HCT116 (cell line): ENCODE results near the gene URB1. TPM values are rescaled to one million over a fixed set of nuclear protein-coding genes. Genes with fewer than 3 reads are reported as not detected.

Experiments
- ATAC-seq: fragments of 200-7000 bp; cut with Tn5 transposase; 2 replicates; pipeline ENCODE4 v1.9.1; 2020; ENCODE audit warnings: mild to moderate bottlenecking, moderate library complexity
- BruUV-seq: library from RNA; stranded (reverse); fragments of 400-500 nt; replicated peaks from 2 replicates; lab custom pipeline; 2021; lab: Mats Ljungman, UMichigan
- CTCF ChIA-PET: fragments of 300-600 bp; sonication (Branson Sonifier 250); formaldehyde crosslinking; loops from one replicate; lab custom pipeline; 2021; ENCODE audit warnings: antibody characterized with exemption; lab: Charles Lee
- POLR2A ChIA-PET: fragments of 300-600, 350-600 bp; sonication (Branson Sonifier 250); formaldehyde crosslinking; loops from one replicate; lab custom pipeline; 2021; ENCODE audit warnings: antibody characterized with exemption; lab: Charles Lee
- RAD21 ChIA-PET, 2 experiments: fragments of 300-600 bp; sonication (Branson Sonifier 250); formaldehyde crosslinking; loops; one replicate each; lab custom pipeline; 2023; ENCODE audit warnings: low total read pairs in 2 of 2; ENCODE audit not compliant: uncharacterized antibody in 2 of 2, unreplicated experiment in 2 of 2, low non-redundant PET in 1 of 2; lab: Charles Lee
- DNase-seq: peaks from one replicate; pipeline ENCODE4 v3.0.0-alpha.2; 2010; ENCODE audit warnings: low read depth, low spot score
- H2AFZ ChIP-seq: fragments of 200-600 bp; shearing (Covaris generic), sonication (generic); 2 replicates; pipeline ENCODE4 v1.6.1; 2017; ENCODE audit warnings: low read depth, mixed run types, mixed read lengths, antibody characterized with exemption, low read length; ENCODE audit not compliant: poor library complexity, severe bottlenecking
- H3K27ac ChIP-seq: 2 replicates; pipeline ENCODE4 v1.5.1; 2012; ENCODE audit warnings: low read depth, low read length
- H3K27me3 ChIP-seq: fragments of 200-600 bp; sonication (generic); 2 replicates; pipeline ENCODE4 v1.6.1; 2016; ENCODE audit warnings: mixed run types, low read length, mixed read lengths; ENCODE audit not compliant: insufficient read depth
- H3K36me3 ChIP-seq, 2 experiments: fragments of 200-500 bp in 1 of 2; fragments of 200-600 bp in 1 of 2; sonication (Bioruptor generic) in 1 of 2; sonication (generic) in 1 of 2; 2 replicates each; pipeline versions ENCODE4 v1.5.1 to v1.6.1; 2014 to 2016; ENCODE audit warnings: low read length in 2 of 2, inconsistent platforms in 1 of 2, mixed read lengths in 1 of 2, mixed run types in 1 of 2; ENCODE audit not compliant: insufficient read depth in 2 of 2, control insufficient read depth in 1 of 2
- H3K4me1 ChIP-seq, 2 experiments: fragments of 200-600 bp in 1 of 2; sonication (generic) in 1 of 2; 2 replicates each; pipeline versions ENCODE4 v1.5.1 to v1.6.1; 2012 to 2017; ENCODE audit warnings: low read length in 2 of 2, inconsistent platforms in 1 of 2, mild to moderate bottlenecking in 1 of 2, mixed read lengths in 1 of 2, mixed run types in 1 of 2, moderate library complexity in 1 of 2; ENCODE audit not compliant: insufficient read depth in 2 of 2, control insufficient read depth in 1 of 2
- H3K4me2 ChIP-seq: fragments of 200-600 bp; sonication (generic); 2 replicates; pipeline ENCODE4 v1.6.1; 2017; ENCODE audit warnings: mixed run types, low read length, mixed read lengths
- H3K4me3 ChIP-seq, 2 experiments: fragments of 200-600 bp in 1 of 2; sonication (generic) in 1 of 2; replicated peaks in 1 of 2; 2 replicates each; pipeline ENCODE4 v1.5.1; 2011 to 2016; ENCODE audit warnings: low read length in 2 of 2, control low read depth in 1 of 2, low read depth in 1 of 2, mild to moderate bottlenecking in 1 of 2, mixed read lengths in 1 of 2, mixed run types in 1 of 2
- H3K79me2 ChIP-seq: fragments of 200-600 bp; sonication (generic); 2 replicates; pipeline ENCODE4 v1.6.1; 2017; ENCODE audit warnings: mild to moderate bottlenecking, mixed run types, low read length, moderate library complexity, mixed read lengths; ENCODE audit not compliant: insufficient read depth
- H3K9ac ChIP-seq: fragments of 200-600 bp; sonication (generic); 2 replicates; pipeline ENCODE4 v1.6.1; 2016; ENCODE audit warnings: low read length, mixed read lengths
- H3K9me2 ChIP-seq: fragments of 200-600 bp; sonication (generic), shearing (Covaris generic); 2 replicates; pipeline ENCODE4 v1.6.1; 2017; ENCODE audit warnings: mixed run types, mild to moderate bottlenecking, moderate library complexity; ENCODE audit not compliant: insufficient read depth
- H3K9me3 ChIP-seq, 2 experiments: fragments of 200-500 bp in 1 of 2; fragments of 200-600 bp in 1 of 2; sonication (Bioruptor generic) in 1 of 2; sonication (generic) in 1 of 2; 2 replicates each; pipeline ENCODE4 v1.6.1; 2014 to 2017; ENCODE audit warnings: low read length in 2 of 2, mixed read lengths in 2 of 2, inconsistent platforms in 1 of 2, low read depth in 1 of 2, mild to moderate bottlenecking in 1 of 2, mixed run types in 1 of 2, moderate library complexity in 1 of 2; ENCODE audit not compliant: control insufficient read depth in 1 of 2, insufficient read depth in 1 of 2
- H4K20me1 ChIP-seq: fragments of 200-600 bp; sonication (generic), shearing (Covaris generic); 2 replicates; pipeline ENCODE4 v1.6.1; 2017; ENCODE audit warnings: mixed run types, mild to moderate bottlenecking, moderate library complexity; ENCODE audit not compliant: insufficient read depth
- CBX3 ChIP-seq: IDR thresholded peaks from 2 replicates; pipeline ENCODE4 v1.6.1; 2012; ENCODE audit warnings: low read depth
- CEBPB ChIP-seq: IDR thresholded peaks from 2 replicates; pipeline ENCODE4 v1.6.1; 2012; ENCODE audit warnings: low read depth
- ELF1 ChIP-seq: IDR thresholded peaks from 2 replicates; pipeline ENCODE4 v1.6.1; 2012; ENCODE audit warnings: low read depth, borderline replicate concordance
- EZH2 ChIP-seq: fragments of 200-600 bp; sonication (generic); IDR thresholded peaks from 2 replicates; pipeline ENCODE4 v1.6.1; 2017; ENCODE audit warnings: antibody characterized with exemption, mixed run types
- JUND ChIP-seq: IDR thresholded peaks from 2 replicates; pipeline ENCODE4 v1.6.1; 2012
- POLR2A ChIP-seq: IDR thresholded peaks from 2 replicates; pipeline ENCODE4 v1.7.0; 2011; ENCODE audit warnings: borderline replicate concordance; ENCODE audit not compliant: insufficient read depth, insufficient read length; ENCODE audit errors: extremely low read depth
- SIN3A ChIP-seq: IDR thresholded peaks from 2 replicates; pipeline ENCODE4 v1.6.1; 2012; ENCODE audit warnings: low read depth
- SP1 ChIP-seq: IDR thresholded peaks from 2 replicates; pipeline ENCODE4 v1.6.1; 2012; ENCODE audit warnings: low read depth
- SRF ChIP-seq: IDR thresholded peaks from 2 replicates; pipeline ENCODE4 v1.6.1; 2012; ENCODE audit warnings: low read depth
- TCF7L2 ChIP-seq: IDR thresholded peaks from 2 replicates; pipeline ENCODE4 v1.7.0; 2011; ENCODE audit warnings: borderline replicate concordance, inconsistent platforms; ENCODE audit not compliant: insufficient read depth, insufficient read length; ENCODE audit errors: extremely low read depth
- YY1 ChIP-seq: IDR thresholded peaks from 2 replicates; pipeline ENCODE4 v1.6.1; 2011; ENCODE audit warnings: low read length, low read depth, moderate library complexity, mild to moderate bottlenecking; ENCODE audit not compliant: insufficient replicate concordance; ENCODE audit errors: extremely low read depth
- ZNF274 ChIP-seq: fragments of 200-500 bp; sonication (Bioruptor generic); IDR thresholded peaks from 2 replicates; pipeline ENCODE4 v1.6.1; 2014; ENCODE audit warnings: mild to moderate bottlenecking, low read depth, low read length, inconsistent platforms
- intact Hi-C: fragments of 100-400 bp; cut with micrococcal nuclease; formaldehyde crosslinking; loops from 2 replicates; pipeline ENCODE4 v1.10.0; 2022
- total RNA-seq: library from RNA; stranded (reverse); gene quantifications from one replicate; pipeline ENCODE4 v1.2.1, GENCODE V29; 2021; ENCODE audit not compliant: unreplicated experiment
- TF ChIP-seq, protein P1 (sequence below), 3 experiments: fragments of 200-600 bp in 1 of 3; sonication (generic) in 1 of 3; IDR thresholded peaks in 2 of 3; conservative IDR thresholded peaks in 1 of 3; 2 replicates each; pipeline ENCODE4 v1.5.1; 2012 to 2017; ENCODE audit warnings: low read depth in 2 of 3, low read length in 2 of 3, antibody characterized with exemption in 1 of 3, borderline replicate concordance in 1 of 3, control low read depth in 1 of 3, mild to moderate bottlenecking in 1 of 3, mixed read lengths in 1 of 3, mixed run types in 1 of 3, moderate library complexity in 1 of 3; ENCODE audit not compliant: insufficient read depth in 1 of 3
- TF ChIP-seq, protein P2 (sequence below): IDR thresholded peaks from 2 replicates; pipeline ENCODE4 v1.6.1; 2012
- TF ChIP-seq, protein P3 (sequence below): IDR thresholded peaks from 2 replicates; pipeline ENCODE4 v1.6.1; 2012
- TF ChIP-seq, protein P4 (sequence below): IDR thresholded peaks from 2 replicates; pipeline ENCODE4 v1.6.1; 2011; ENCODE audit warnings: mild to moderate bottlenecking, low read length, moderate library complexity; ENCODE audit not compliant: insufficient replicate concordance; ENCODE audit errors: extremely low read depth

URB1 gene
- total RNA-seq, 1 experiment from 2014 or later: 28.3 TPM

DNA sequence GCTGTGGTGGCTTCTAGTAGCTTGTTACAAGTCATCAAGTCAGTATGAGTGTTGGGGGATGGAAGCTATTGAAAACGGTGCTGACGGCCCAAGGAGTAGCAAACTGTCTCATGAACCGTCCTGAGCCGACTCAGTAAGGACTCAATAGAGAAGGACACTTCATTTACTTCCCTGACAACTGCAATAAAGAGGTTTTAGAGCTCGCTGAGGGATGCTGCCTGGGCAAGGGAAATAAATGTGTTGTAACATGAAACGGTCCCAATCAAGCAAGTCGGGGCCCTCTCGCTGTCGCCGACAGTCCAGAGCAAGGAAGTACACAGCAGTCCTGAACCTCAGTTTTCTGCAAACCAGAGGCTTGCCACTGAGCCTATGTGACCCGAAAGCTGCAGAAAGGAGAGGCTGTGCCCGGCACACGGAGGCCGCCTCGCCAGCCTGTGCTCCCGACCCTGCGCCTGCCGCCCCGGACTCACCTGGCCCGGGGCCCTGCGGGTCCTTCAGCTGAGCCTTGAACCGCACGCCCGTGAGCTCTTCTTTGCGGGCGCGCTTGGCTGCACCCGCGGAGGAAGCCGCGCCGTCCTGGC is 423 bp downstream of the URB1 start (continued):
- TF ChIP-seq, protein P1, sequence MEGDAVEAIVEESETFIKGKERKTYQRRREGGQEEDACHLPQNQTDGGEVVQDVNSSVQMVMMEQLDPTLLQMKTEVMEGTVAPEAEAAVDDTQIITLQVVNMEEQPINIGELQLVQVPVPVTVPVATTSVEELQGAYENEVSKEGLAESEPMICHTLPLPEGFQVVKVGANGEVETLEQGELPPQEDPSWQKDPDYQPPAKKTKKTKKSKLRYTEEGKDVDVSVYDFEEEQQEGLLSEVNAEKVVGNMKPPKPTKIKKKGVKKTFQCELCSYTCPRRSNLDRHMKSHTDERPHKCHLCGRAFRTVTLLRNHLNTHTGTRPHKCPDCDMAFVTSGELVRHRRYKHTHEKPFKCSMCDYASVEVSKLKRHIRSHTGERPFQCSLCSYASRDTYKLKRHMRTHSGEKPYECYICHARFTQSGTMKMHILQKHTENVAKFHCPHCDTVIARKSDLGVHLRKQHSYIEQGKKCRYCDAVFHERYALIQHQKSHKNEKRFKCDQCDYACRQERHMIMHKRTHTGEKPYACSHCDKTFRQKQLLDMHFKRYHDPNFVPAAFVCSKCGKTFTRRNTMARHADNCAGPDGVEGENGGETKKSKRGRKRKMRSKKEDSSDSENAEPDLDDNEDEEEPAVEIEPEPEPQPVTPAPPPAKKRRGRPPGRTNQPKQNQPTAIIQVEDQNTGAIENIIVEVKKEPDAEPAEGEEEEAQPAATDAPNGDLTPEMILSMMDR (IDR thresholded peaks at IDR 0.05 in 2 of 3, conservative IDR thresholded peaks at IDR 0.05 in 1 of 3; ENCODE audit: borderline replicate concordance in 1 of 3, insufficient read depth in 1 of 3, low read depth in 2 of 3, low read length in 2 of 3): no peak
- TF ChIP-seq SRF: no peak
- TF ChIP-seq, protein P2, sequence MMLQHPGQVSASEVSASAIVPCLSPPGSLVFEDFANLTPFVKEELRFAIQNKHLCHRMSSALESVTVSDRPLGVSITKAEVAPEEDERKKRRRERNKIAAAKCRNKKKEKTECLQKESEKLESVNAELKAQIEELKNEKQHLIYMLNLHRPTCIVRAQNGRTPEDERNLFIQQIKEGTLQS: no peak
- TF ChIP-seq, protein P3, sequence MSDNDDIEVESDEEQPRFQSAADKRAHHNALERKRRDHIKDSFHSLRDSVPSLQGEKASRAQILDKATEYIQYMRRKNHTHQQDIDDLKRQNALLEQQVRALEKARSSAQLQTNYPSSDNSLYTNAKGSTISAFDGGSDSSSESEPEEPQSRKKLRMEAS: no peak
- TF ChIP-seq CEBPB: no peak
- TF ChIP-seq CBX3: no peak
- TF ChIP-seq ELF1: no peak
- TF ChIP-seq YY1: no peak
- no peak for TF ChIP-seq TCF7L2
- TF ChIP-seq SIN3A: no peak

DNA sequence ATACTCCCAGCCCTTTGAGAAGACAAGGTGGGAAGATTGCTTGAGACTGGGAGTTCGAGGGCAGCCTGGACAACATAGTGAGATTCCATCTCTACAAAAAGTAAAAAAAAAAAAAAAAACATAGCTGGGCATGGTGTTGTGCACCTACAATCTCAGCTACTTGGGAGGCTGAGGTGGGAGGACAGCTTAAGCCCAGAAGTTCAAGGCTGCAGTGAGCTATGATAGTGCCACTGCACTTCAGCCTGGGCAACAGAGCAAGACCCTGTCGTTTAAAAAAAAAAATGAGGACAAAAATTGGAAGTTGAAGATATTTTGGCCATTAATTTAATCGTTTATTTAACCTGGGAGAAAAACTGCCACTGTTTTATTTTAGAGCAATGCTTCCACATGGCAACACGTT is 1.1 kb downstream of the URB1 start:
- intact Hi-C loops: no loop called here
- CTCF ChIA-PET: interaction anchor here (1.5 to 1.9 kb wide), 2 partner anchors 10 to 12 kb away, joined by 4 to 9 read pairs; no protein-coding TSS in a partner anchor
- Histone ChIP-seq H3K4me3 (peak overlapping the region; percentile 97), H3K36me3 (peaks cover 8 to 9% of the 10 kb centered on the region in 2 experiments; a peak in 2 of 4 replicates), H3K9ac (peak overlapping the region; percentile 82), H2AFZ (no peak overlapping the region), H3K4me2 (peak overlapping the region; percentile 90), H3K9me3 (no peaks in the 10 kb centered on the region), H3K27me3 (no peaks in the 10 kb centered on the region), H3K9me2 (no peaks in the 10 kb centered on the region), H3K27ac (no peak overlapping the region), H4K20me1 (peaks cover 6% of the 10 kb centered on the region; the same call in 1 of the 2 replicates), H3K79me2 (peaks cover 56% of the 10 kb centered on the region), H3K4me1 (peaks cover 15 to 31% of the 10 kb centered on the region in 2 experiments; a peak in 3 of 4 replicates)
- RAD21 ChIA-PET: no interaction called here
- ATAC-seq (no peak), DNase-seq (no peak)
- BruUV-seq: no TSS peak
- POLR2A ChIA-PET: no interaction called here
- TF ChIP-seq YY1: no peak
- TF ChIP-seq JUND: no peak
- TF ChIP-seq POLR2A: no peak
- TF ChIP-seq, protein P1 (IDR thresholded peaks at IDR 0.05 in 2 of 3, conservative IDR thresholded peaks at IDR 0.05 in 1 of 3; ENCODE audit: borderline replicate concordance in 1 of 3, insufficient read depth in 1 of 3, low read depth in 2 of 3, low read length in 2 of 3): no peak
- TF ChIP-seq EZH2: no peak
- TF ChIP-seq SP1: no peak
- TF ChIP-seq ZNF274: no peak
- TF ChIP-seq CBX3: no peak
- TF ChIP-seq TCF7L2: no peak
- TF ChIP-seq ELF1: no peak
- TF ChIP-seq, protein P4, sequence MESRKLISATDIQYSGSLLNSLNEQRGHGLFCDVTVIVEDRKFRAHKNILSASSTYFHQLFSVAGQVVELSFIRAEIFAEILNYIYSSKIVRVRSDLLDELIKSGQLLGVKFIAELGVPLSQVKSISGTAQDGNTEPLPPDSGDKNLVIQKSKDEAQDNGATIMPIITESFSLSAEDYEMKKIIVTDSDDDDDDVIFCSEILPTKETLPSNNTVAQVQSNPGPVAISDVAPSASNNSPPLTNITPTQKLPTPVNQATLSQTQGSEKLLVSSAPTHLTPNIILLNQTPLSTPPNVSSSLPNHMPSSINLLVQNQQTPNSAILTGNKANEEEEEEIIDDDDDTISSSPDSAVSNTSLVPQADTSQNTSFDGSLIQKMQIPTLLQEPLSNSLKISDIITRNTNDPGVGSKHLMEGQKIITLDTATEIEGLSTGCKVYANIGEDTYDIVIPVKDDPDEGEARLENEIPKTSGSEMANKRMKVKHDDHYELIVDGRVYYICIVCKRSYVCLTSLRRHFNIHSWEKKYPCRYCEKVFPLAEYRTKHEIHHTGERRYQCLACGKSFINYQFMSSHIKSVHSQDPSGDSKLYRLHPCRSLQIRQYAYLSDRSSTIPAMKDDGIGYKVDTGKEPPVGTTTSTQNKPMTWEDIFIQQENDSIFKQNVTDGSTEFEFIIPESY: no peak
- no peak for TF ChIP-seq SIN3A
